Measurements from ENCODE around the gene TMEM63A.

DNA sequence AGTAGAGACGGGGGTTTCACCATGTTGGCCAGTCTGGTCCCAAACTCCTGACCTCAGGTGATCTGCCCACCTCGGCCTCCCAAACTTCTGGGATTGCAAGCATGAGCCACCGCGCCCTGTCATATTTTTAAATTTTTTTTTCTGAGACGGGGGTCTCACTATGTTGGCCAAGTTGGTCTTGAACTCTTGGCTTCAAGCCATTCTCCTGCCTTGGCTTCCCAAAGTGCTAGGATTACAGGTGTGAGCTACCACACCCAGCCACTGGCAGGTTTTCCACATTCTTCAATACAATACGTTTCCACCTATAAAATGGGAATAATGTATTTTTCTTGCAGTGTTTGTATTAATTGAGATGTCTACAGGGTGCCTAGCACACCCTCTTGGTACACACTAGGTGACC is 10.1 kb upstream of the TMEM63A start:
- no peak for TF ChIP-seq EZH2 (IDR thresholded peaks at IDR 0.05; ENCODE audit: borderline replicate concordance, insufficient read depth, low read length, poor library complexity, severe bottlenecking)
- TF ChIP-seq RAD21 (conservative IDR thresholded peaks at IDR 0.05): no peak
- TF ChIP-seq POLR2AphosphoS5 (IDR thresholded peaks at IDR 0.05): no peak
- TF ChIP-seq, protein P1, sequence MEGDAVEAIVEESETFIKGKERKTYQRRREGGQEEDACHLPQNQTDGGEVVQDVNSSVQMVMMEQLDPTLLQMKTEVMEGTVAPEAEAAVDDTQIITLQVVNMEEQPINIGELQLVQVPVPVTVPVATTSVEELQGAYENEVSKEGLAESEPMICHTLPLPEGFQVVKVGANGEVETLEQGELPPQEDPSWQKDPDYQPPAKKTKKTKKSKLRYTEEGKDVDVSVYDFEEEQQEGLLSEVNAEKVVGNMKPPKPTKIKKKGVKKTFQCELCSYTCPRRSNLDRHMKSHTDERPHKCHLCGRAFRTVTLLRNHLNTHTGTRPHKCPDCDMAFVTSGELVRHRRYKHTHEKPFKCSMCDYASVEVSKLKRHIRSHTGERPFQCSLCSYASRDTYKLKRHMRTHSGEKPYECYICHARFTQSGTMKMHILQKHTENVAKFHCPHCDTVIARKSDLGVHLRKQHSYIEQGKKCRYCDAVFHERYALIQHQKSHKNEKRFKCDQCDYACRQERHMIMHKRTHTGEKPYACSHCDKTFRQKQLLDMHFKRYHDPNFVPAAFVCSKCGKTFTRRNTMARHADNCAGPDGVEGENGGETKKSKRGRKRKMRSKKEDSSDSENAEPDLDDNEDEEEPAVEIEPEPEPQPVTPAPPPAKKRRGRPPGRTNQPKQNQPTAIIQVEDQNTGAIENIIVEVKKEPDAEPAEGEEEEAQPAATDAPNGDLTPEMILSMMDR (IDR thresholded peaks at IDR 0.05; ENCODE audit: poor library complexity, severe bottlenecking): no peak
- TF ChIP-seq TAF1 (IDR thresholded peaks at IDR 0.05; ENCODE audit: low read depth): no peak
